OCI-M1 (cell line): Measurements from ENCODE around the gene LPCAT1.

ENCODE experiments used
- DNase-seq: peaks from one replicate; lab custom pipeline; 2025; lab: John Stamatoyannopoulos, UW

The LPCAT1 gene

GRCh38 chr5:1555011-1555807 lies 31.4 kb upstream of the LPCAT1 start:
- no peak for DNase-seq

GRCh38 chr5:1554410-1554967 lies 30.7 kb upstream of the LPCAT1 start:
- no peak for DNase-seq

GRCh38 chr5:1553539-1554409 lies 30.0 kb upstream of the LPCAT1 start:
- no peak for DNase-seq

GRCh38 chr5:1552521-1553255 lies 28.9 kb upstream of the LPCAT1 start:
- no peak for DNase-seq

- no peak for DNase-seq
Observed at GRCh38 chr5:1551426-1552301, 27.9 kb upstream of the LPCAT1 start.

GRCh38 chr5:1550287-1551076 lies 26.7 kb upstream of the LPCAT1 start:
- no peak for DNase-seq

GRCh38 chr5:1549475-1550030 lies 25.8 kb upstream of the LPCAT1 start:
- no peak for DNase-seq

- DNase-seq, result no peak
Observed at GRCh38 chr5:1548702-1549474, 25.1 kb upstream of the LPCAT1 start.

- no peak for DNase-seq
Observed at GRCh38 chr5:1547655-1548054, 23.9 kb upstream of the LPCAT1 start.

GRCh38 chr5:1547236-1547635 lies 23.5 kb upstream of the LPCAT1 start:
- no peak for DNase-seq

- no peak for DNase-seq
Observed at GRCh38 chr5:1546556-1546955, 22.8 kb upstream of the LPCAT1 start.

- DNase-seq, result no peak
Observed at GRCh38 chr5:1545805-1546355, 22.1 kb upstream of the LPCAT1 start.

GRCh38 chr5:1545126-1545804 lies 21.5 kb upstream of the LPCAT1 start:
- no peak for DNase-seq

GRCh38 chr5:1544294-1544961 lies 20.7 kb upstream of the LPCAT1 start:
- no peak for DNase-seq

GRCh38 chr5:1543398-1544293 lies 19.9 kb upstream of the LPCAT1 start:
- DNase-seq, result no peak

GRCh38 chr5:1542781-1543180 lies 19.0 kb upstream of the LPCAT1 start:
- DNase-seq, result no peak
